ENCODE data around the gene SF3B1. TPM values are rescaled to one million over a fixed set of nuclear protein-coding genes. Genes with fewer than 3 reads are reported as not detected.
"Not testable (repeated sequence)": the region's sequence is repeated elsewhere in the genome, so short reads cannot be mapped to it uniquely, and the experiment has no call there.

Gene SF3B1
- total and polyA plus RNA-seq, 2 donors: 352 to 578 TPM

- 96% methylated on average over 5 of the region's 5 CpGs for WGBS
- H3K36me3 ChIP-seq (ENCODE audit: control insufficient read depth in 2 of 2, insufficient read depth in 2 of 2, low read length in 1 of 2): no peaks in the 10 kb centered on the region
- DNase-seq (ENCODE audit: low read depth in 6 of 9, low spot score in 9 of 9): no peak
These were observed 88.9 kb downstream of the SF3B1 start for GRCh38 chr2:197345846-197346370.

GRCh38 chr2:197343968-197344367 is 90.9 kb downstream of the SF3B1 start:
- H3K4me1 ChIP-seq (ENCODE audit: control insufficient read depth in 2 of 2, insufficient read depth in 2 of 2, low read length in 2 of 2); H3K9me3 ChIP-seq (ENCODE audit: control insufficient read depth in 2 of 2, insufficient read depth in 1 of 2, low read length in 1 of 2); H3K27ac ChIP-seq (ENCODE audit: low read depth in 1 of 2, low read length in 1 of 2); DNase-seq (ENCODE audit: low read depth in 6 of 9, low spot score in 9 of 9); H3K4me3 ChIP-seq (ENCODE audit: low read length in 2 of 2); H3K27me3 ChIP-seq (ENCODE audit: control insufficient read depth in 2 of 2, insufficient read depth in 1 of 2, low read length in 1 of 2); H3K36me3 ChIP-seq (ENCODE audit: control insufficient read depth in 2 of 2, insufficient read depth in 2 of 2, low read length in 1 of 2): not testable (repeated sequence)
- 96% methylated on average over 5 of the region's 5 CpGs for WGBS

More at GRCh38 chr2:197345846-197346370, 88.9 kb downstream of the SF3B1 start:
- no peak overlapping the region for H3K27ac ChIP-seq (ENCODE audit: low read depth in 1 of 2, low read length in 1 of 2)
- no peaks in the 10 kb centered on the region for H3K27me3 ChIP-seq (ENCODE audit: control insufficient read depth in 2 of 2, insufficient read depth in 1 of 2, low read length in 1 of 2)
- no peak overlapping the region for H3K4me3 ChIP-seq (ENCODE audit: low read length in 2 of 2)
- no peaks in the 10 kb centered on the region for H3K9me3 ChIP-seq (ENCODE audit: control insufficient read depth in 2 of 2, insufficient read depth in 1 of 2, low read length in 1 of 2)
- no peaks in the 10 kb centered on the region for H3K4me1 ChIP-seq (ENCODE audit: control insufficient read depth in 2 of 2, insufficient read depth in 2 of 2, low read length in 2 of 2)

- Histone ChIP-seq H3K27me3 (ENCODE audit: control insufficient read depth in 2 of 2, insufficient read depth in 1 of 2, low read length in 1 of 2) (no peaks in the 10 kb centered on the region), H3K9me3 (ENCODE audit: control insufficient read depth in 2 of 2, insufficient read depth in 1 of 2, low read length in 1 of 2) (no peaks in the 10 kb centered on the region), H3K27ac (ENCODE audit: low read depth in 1 of 2, low read length in 1 of 2) (no peak overlapping the region), H3K4me1 (ENCODE audit: control insufficient read depth in 2 of 2, insufficient read depth in 2 of 2, low read length in 2 of 2) (peaks cover 0 to 8% of the 10 kb centered on the region in 2 donors), H3K36me3 (ENCODE audit: control insufficient read depth in 2 of 2, insufficient read depth in 2 of 2, low read length in 1 of 2) (no peaks in the 10 kb centered on the region), H3K4me3 (ENCODE audit: low read length in 2 of 2) (no peak overlapping the region)
- DNase-seq (ENCODE audit: low read depth in 6 of 9, low spot score in 9 of 9): no peak
- WGBS: 98% methylated on average over 5 of the region's 5 CpGs
These were observed 94.2 kb downstream of the SF3B1 start for GRCh38 chr2:197340591-197340990.

Other genes starting within 250 kb of the SF3B1 start
- 72.9 TPM for gene ANKRD44, start 124.2 kb downstream of the SF3B1 start, total RNA-seq
- gene ANKRD44, start 124.2 kb downstream of the SF3B1 start, polyA plus RNA-seq: 25.2 TPM
- gene COQ10B, start 18.5 kb upstream of the SF3B1 start, total RNA-seq: 19.2 TPM
- gene COQ10B, start 18.5 kb upstream of the SF3B1 start, polyA plus RNA-seq: 21.3 TPM
- 246 TPM for gene HSPD1, start 64.8 kb upstream of the SF3B1 start, total RNA-seq
- 159 TPM for gene HSPD1, start 64.8 kb upstream of the SF3B1 start, polyA plus RNA-seq
- 117 TPM for gene HSPE1, start 65.4 kb upstream of the SF3B1 start, total RNA-seq
- 124 TPM for gene HSPE1, start 65.4 kb upstream of the SF3B1 start, polyA plus RNA-seq
- 36.7 TPM for gene MOB4, start 81.0 kb upstream of the SF3B1 start, total RNA-seq
- gene MOB4, start 81.0 kb upstream of the SF3B1 start, polyA plus RNA-seq: 43.5 TPM
- gene RFTN2, start 240.6 kb upstream of the SF3B1 start, total RNA-seq: 1.4 TPM
- 0.73 TPM for gene RFTN2, start 240.6 kb upstream of the SF3B1 start, polyA plus RNA-seq